Karpas-422 (cell line): ENCODE results near the gene ARID1B. TPM values are rescaled to one million over a fixed set of nuclear protein-coding genes. Genes with fewer than 3 reads are reported as not detected.

Experiments
- DNase-seq: peaks from one replicate; pipeline ENCODE4 v3.0.0-alpha.2; 2015
- H2AFZ ChIP-seq: fragments of 200-600 bp; sonication (generic); 2 replicates; pipeline ENCODE4 v1.6.1; 2014; ENCODE audit warnings: antibody characterized with exemption, low read length, mixed read lengths
- H3K27ac ChIP-seq: fragments of 200-600 bp; sonication (generic); 2 replicates; pipeline ENCODE4 v1.5.1; 2014; ENCODE audit warnings: mild to moderate bottlenecking, low read length, moderate library complexity
- H3K27me3 ChIP-seq: fragments of 200-600 bp; sonication (generic); 2 replicates; pipeline ENCODE4 v1.6.1; 2014; ENCODE audit warnings: low read length, mixed read lengths
- H3K36me3 ChIP-seq: fragments of 200-600 bp; sonication (generic); 2 replicates; pipeline ENCODE4 v1.6.1; 2014; ENCODE audit warnings: low read length, mixed read lengths; ENCODE audit not compliant: insufficient read depth
- H3K4me1 ChIP-seq: fragments of 200-600 bp; sonication (generic); 2 replicates; pipeline ENCODE4 v1.6.1; 2014; ENCODE audit warnings: mild to moderate bottlenecking, low read length, mixed read lengths
- H3K4me2 ChIP-seq: fragments of 200-600 bp; sonication (generic); 2 replicates; pipeline ENCODE4 v1.6.1; 2014; ENCODE audit warnings: low read length, low read depth, mild to moderate bottlenecking; ENCODE audit not compliant: poor library complexity, severe bottlenecking
- H3K4me3 ChIP-seq: fragments of 200-600 bp; sonication (generic); 2 replicates; pipeline ENCODE4 v1.5.1; 2014; ENCODE audit warnings: mild to moderate bottlenecking, antibody characterized with exemption, low read length, mixed read lengths
- H3K79me2 ChIP-seq: fragments of 200-600 bp; sonication (generic); 2 replicates; pipeline ENCODE4 v1.6.1; 2014; ENCODE audit warnings: mild to moderate bottlenecking, low read length, mixed read lengths
- H3K9ac ChIP-seq: fragments of 200-600 bp; sonication (generic); 2 replicates; pipeline ENCODE4 v1.6.0; 2014; ENCODE audit warnings: low read length
- H3K9me2 ChIP-seq: fragments of 200-600 bp; sonication (generic), shearing (Covaris generic); replicated peaks from 2 replicates; pipeline ENCODE4 v1.6.0; 2014; ENCODE audit warnings: mild to moderate bottlenecking, low read length, moderate library complexity; ENCODE audit not compliant: insufficient read depth
- H3K9me3 ChIP-seq: fragments of 300-700, 200-600 bp; sonication (generic); 2 replicates; pipeline ENCODE4 v1.6.1; 2014; ENCODE audit warnings: low read length, mixed read lengths
- H4K20me1 ChIP-seq: fragments of 200-600 bp; sonication (generic); 2 replicates; pipeline ENCODE4 v1.6.1; 2014; ENCODE audit warnings: mild to moderate bottlenecking, antibody characterized with exemption, low read length, low read depth; ENCODE audit not compliant: insufficient read depth
- total RNA-seq: library from RNA; depleted of rRNA; stranded (reverse); fragments of >200 nt; shearing (Covaris generic); gene quantifications from 2 replicates; pipeline ENCODE4 v1.2.3, GENCODE V29; 2014; ENCODE audit warnings: low replicate concordance

The ARID1B gene
- total RNA-seq, 1 experiment from 2014 or later, result 174 TPM

GRCh38 chr6:156777577-156778453 lies 637 bp downstream of the ARID1B start:
- H3K9ac ChIP-seq, result peak overlapping the region; percentile 94
- peaks cover 45% of the 10 kb centered on the region for H3K79me2 ChIP-seq
- DNase-seq, result peak; percentile 85
- peak overlapping the region; percentile 86 for H3K27ac ChIP-seq
- H3K4me3 ChIP-seq, result peak overlapping the region; percentile 74
- H3K4me2 ChIP-seq, result peak overlapping the region; percentile 98
- H4K20me1 ChIP-seq, result peaks cover 6% of the 10 kb centered on the region; the same call in 1 of the 2 replicates
- no peaks in the 10 kb centered on the region for H3K27me3 ChIP-seq
- H3K9me2 ChIP-seq, result no peaks in the 10 kb centered on the region
- no peaks in the 10 kb centered on the region for H3K9me3 ChIP-seq
- H2AFZ ChIP-seq, result no peak overlapping the region; the same call in 1 of the 2 replicates
- no peaks in the 10 kb centered on the region for H3K36me3 ChIP-seq
- peaks cover 52% of the 10 kb centered on the region for H3K4me1 ChIP-seq

- Histone ChIP-seq H3K27ac (peak overlapping the region; percentile 86), H3K9me2 (no peaks in the 10 kb centered on the region), H3K27me3 (no peaks in the 10 kb centered on the region), H2AFZ (no peak overlapping the region), H3K4me1 (peaks cover 60% of the 10 kb centered on the region), H3K36me3 (no peaks in the 10 kb centered on the region), H3K9ac (peak overlapping the region; percentile 94), H3K79me2 (peaks cover 54% of the 10 kb centered on the region), H3K4me2 (peak overlapping the region; percentile 98), H3K4me3 (peak overlapping the region; percentile 72), H3K9me3 (no peaks in the 10 kb centered on the region), H4K20me1 (peaks cover 6% of the 10 kb centered on the region; the same call in 1 of the 2 replicates)
- DNase-seq, result peak; percentile 81
Measured at GRCh38 chr6:156778454-156779205, 1.5 kb downstream of the ARID1B start.

- Histone ChIP-seq H3K9me3 (no peaks in the 10 kb centered on the region), H3K4me1 (peaks cover 63% of the 10 kb centered on the region), H3K36me3 (no peaks in the 10 kb centered on the region), H4K20me1 (peaks cover 11% of the 10 kb centered on the region), H3K27me3 (no peaks in the 10 kb centered on the region), H3K4me3 (peak overlapping the region; percentile 72), H3K79me2 (peaks cover 62% of the 10 kb centered on the region), H3K27ac (peak overlapping the region; percentile 86), H3K4me2 (peak overlapping the region; percentile 98), H2AFZ (no peak overlapping the region), H3K9ac (peak overlapping the region; percentile 94), H3K9me2 (no peaks in the 10 kb centered on the region)
- peak; percentile 78 for DNase-seq
Measured at GRCh38 chr6:156779206-156780094, 2.3 kb downstream of the ARID1B start.

- H3K79me2 ChIP-seq, result peaks cover 69% of the 10 kb centered on the region
- peak overlapping the region; percentile 94 for H3K9ac ChIP-seq
- H3K4me2 ChIP-seq, result peak overlapping the region; percentile 98
- H3K4me1 ChIP-seq, result peaks cover 63% of the 10 kb centered on the region
- no peaks in the 10 kb centered on the region for H3K9me3 ChIP-seq
- H3K36me3 ChIP-seq, result no peaks in the 10 kb centered on the region
- H3K27ac ChIP-seq, result peak overlapping the region; percentile 86
- H3K27me3 ChIP-seq, result no peaks in the 10 kb centered on the region
- H3K9me2 ChIP-seq, result no peaks in the 10 kb centered on the region
- DNase-seq, result peak; percentile 94
- peaks cover 12% of the 10 kb centered on the region for H4K20me1 ChIP-seq
- peak overlapping the region; percentile 72 for H3K4me3 ChIP-seq
- no peak overlapping the region for H2AFZ ChIP-seq
Measured at GRCh38 chr6:156780102-156780641, 3.0 kb downstream of the ARID1B start.

- Histone ChIP-seq H3K79me2 (peaks cover 75% of the 10 kb centered on the region), H3K27ac (peak overlapping the region; percentile 86), H2AFZ (no peak overlapping the region), H3K9me3 (no peaks in the 10 kb centered on the region), H3K36me3 (peaks cover 5% of the 10 kb centered on the region; the same call in 1 of the 2 replicates), H3K4me1 (peaks cover 64% of the 10 kb centered on the region), H3K4me2 (peak overlapping the region; percentile 98), H3K9ac (peak overlapping the region; percentile 94), H3K27me3 (no peaks in the 10 kb centered on the region), H3K4me3 (peak overlapping the region; percentile 72), H4K20me1 (peaks cover 19% of the 10 kb centered on the region), H3K9me2 (no peaks in the 10 kb centered on the region)
- DNase-seq, result no peak
Measured at GRCh38 chr6:156780962-156781853, 4.0 kb downstream of the ARID1B start.

- H3K9ac ChIP-seq, result peak overlapping the region; percentile 94
- peak; percentile 65 for DNase-seq
- peak overlapping the region; percentile 72 for H3K4me3 ChIP-seq
- peaks cover 79% of the 10 kb centered on the region for H3K79me2 ChIP-seq
- peaks cover 5% of the 10 kb centered on the region; the same call in 1 of the 2 replicates for H3K36me3 ChIP-seq
- peak overlapping the region; percentile 98 for H3K4me2 ChIP-seq
- peaks cover 20% of the 10 kb centered on the region for H4K20me1 ChIP-seq
- peak overlapping the region; percentile 86 for H3K27ac ChIP-seq
- no peaks in the 10 kb centered on the region for H3K9me2 ChIP-seq
- peaks cover 66% of the 10 kb centered on the region for H3K4me1 ChIP-seq
- no peak overlapping the region for H2AFZ ChIP-seq
- no peaks in the 10 kb centered on the region for H3K9me3 ChIP-seq
- no peaks in the 10 kb centered on the region for H3K27me3 ChIP-seq
Measured at GRCh38 chr6:156781861-156782631, 4.9 kb downstream of the ARID1B start.
